B cell (primary cell): ENCODE data around the gene CDR2L.

ENCODE experiments used
- EZH2 ChIP-seq: IDR thresholded peaks from 2 replicates; pipeline ENCODE4 v1.6.1; 2012; ENCODE audit warnings: borderline replicate concordance, low read depth, mild to moderate bottlenecking, moderate library complexity, low read length; ENCODE audit not compliant: insufficient read depth, poor library complexity, severe bottlenecking
- TF ChIP-seq, protein P1 (sequence below): fragments of 200-600 bp; IDR thresholded peaks from one replicate; pipeline ENCODE4 v1.8.0; 2022; ENCODE audit warnings: antibody characterized with exemption, mild to moderate bottlenecking

GRCh38 chr17:74971842-74972106 is 15.7 kb upstream of the CDR2L start:
- TF ChIP-seq, protein P1, sequence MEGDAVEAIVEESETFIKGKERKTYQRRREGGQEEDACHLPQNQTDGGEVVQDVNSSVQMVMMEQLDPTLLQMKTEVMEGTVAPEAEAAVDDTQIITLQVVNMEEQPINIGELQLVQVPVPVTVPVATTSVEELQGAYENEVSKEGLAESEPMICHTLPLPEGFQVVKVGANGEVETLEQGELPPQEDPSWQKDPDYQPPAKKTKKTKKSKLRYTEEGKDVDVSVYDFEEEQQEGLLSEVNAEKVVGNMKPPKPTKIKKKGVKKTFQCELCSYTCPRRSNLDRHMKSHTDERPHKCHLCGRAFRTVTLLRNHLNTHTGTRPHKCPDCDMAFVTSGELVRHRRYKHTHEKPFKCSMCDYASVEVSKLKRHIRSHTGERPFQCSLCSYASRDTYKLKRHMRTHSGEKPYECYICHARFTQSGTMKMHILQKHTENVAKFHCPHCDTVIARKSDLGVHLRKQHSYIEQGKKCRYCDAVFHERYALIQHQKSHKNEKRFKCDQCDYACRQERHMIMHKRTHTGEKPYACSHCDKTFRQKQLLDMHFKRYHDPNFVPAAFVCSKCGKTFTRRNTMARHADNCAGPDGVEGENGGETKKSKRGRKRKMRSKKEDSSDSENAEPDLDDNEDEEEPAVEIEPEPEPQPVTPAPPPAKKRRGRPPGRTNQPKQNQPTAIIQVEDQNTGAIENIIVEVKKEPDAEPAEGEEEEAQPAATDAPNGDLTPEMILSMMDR: no peak
- TF ChIP-seq EZH2: no peak
